Dedifferentiated amniotic fluid mesenchymal stem cell (primary cell): ENCODE measurements around the gene PHLDA3.

ENCODE experiments used
- DNase-seq: peaks from one replicate; pipeline ENCODE4 v3.0.0-alpha.2; 2016; ENCODE audit errors: extremely low spot score

Gene PHLDA3

DNA sequence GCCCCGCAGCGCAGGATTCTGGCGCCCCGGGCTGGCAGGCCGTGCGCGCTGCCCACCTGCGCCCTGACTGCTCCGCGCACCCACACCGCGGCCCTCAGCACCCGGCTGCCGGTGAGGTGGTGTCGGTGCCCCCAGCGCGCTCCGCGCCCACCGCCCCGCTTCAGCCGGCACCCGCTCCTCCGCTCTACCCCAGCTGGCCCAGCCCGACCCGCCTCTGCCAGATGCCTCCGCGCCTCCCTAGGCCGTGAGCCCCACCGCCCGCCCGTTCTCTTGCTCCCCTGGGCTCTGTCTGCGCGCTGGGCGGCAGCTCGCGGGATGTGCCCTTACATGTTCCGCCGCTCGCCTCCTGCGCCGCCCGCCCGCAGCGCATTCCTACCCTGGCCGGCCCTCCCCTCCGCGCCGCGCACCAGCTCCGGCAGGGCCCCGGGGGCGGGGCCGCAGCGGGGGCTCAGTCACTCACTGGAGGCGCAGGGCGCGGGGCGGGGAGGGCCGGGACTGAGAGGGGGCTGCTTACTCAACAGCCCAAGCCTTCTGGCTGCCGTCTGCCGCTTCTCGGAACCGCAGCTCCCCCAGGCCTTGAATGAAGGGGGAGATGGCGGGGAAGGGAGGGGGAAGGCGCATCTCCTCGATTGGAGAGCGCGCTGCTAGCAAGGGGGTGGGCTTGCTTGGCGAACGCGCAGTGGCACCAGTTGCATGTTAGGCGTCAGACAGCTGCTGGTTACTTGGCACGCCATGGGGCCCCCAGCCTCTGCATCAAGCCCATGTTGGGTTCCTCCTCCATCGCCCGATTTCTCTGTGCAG lies at the start of gene PHLDA3:
Gene PHLDA3 (minus strand): TSS at position 345 of the 801 bp plus-strand sequence. CDS start 402 bp downstream, outside the sequence.
- peak; percentile 80 for DNase-seq

DNA sequence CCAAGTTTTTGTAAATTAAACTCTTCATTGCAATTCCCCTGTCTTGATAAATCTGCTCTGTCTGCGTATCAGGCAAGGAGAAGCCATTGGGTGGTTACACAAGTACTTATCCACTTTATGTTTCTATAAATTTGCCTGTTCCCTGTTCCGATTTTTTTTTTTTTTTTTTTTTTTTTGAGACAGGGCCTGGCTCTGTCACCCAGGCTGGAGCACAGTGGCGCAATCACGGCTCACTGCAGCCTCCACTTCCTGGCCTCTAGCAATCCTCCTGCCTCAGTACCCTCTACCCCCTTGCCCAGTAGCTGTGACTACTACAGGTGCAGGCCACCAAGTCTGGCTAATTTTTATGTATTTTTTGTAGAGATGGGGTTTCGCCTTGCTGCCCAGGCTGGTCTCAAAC lies 49.1 kb upstream of the PHLDA3 start:
- no peak for DNase-seq

DNA sequence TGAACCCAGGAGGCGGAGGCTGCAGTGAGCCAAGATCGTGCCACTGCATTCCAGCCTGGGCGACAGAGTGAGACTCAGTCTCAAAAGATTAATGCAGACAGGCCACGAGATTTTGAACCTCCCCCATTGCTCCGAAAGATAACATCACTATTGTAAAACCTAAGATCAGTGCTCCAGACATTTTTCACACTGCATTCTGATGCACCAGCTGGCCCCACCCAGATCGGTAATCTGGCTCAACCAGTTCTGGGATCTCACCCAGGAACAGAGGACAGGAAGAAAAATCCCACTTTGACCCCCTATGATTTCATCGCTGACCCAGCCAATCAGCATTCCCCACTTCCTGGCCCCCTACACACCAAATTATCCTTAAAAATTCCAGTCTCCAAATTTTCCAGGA lies 48.6 kb upstream of the PHLDA3 start:
- no peak for DNase-seq

DNA sequence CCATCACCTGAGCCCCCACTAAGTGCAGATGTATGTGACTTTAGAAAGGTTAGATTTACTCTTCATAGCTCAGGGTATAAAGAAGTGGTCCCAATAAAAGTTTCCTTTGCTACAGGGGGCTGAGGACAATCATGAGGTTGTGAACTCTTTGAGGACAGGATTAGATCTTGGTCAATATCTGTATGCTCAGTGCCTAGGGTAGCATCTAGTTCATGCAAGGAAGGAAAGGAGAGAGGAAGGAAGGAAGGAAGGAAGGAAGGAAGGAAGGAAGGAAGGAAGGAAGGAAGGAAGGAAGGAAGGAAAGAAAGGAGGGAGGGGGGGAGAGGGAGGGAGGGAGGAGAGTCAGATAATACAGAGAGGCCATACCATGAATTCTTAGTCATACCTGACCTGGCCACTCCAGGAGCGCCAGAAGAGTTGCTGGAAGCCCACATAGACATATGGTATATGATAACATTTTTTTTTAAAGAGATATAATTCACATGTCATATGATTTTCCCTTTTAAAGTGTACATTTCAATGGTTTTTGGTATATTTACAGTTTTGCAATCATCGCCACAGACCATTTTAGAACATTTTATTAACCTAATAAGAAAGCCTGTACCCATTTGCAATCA lies 47.6 kb upstream of the PHLDA3 start:
- no peak for DNase-seq

DNA sequence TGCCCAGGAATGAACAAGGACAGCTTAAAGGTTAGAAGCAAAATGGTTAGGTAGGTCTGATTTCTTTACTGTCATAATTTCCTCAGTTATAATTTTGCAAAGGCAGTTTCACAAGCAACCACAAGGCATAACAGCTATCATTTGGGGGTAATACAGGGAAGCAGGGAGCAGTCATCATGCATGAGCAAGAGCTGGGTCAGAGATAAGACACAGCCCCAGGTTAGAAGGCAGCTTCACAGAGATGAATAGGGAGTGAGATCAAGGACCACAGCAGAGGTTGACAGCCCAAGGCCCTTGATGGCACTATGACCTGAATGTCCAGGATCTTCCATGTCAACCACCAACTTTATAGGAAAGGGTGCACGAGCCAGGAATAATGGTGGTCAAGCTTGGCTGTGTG lies 46.9 kb upstream of the PHLDA3 start:
- no peak for DNase-seq

DNA sequence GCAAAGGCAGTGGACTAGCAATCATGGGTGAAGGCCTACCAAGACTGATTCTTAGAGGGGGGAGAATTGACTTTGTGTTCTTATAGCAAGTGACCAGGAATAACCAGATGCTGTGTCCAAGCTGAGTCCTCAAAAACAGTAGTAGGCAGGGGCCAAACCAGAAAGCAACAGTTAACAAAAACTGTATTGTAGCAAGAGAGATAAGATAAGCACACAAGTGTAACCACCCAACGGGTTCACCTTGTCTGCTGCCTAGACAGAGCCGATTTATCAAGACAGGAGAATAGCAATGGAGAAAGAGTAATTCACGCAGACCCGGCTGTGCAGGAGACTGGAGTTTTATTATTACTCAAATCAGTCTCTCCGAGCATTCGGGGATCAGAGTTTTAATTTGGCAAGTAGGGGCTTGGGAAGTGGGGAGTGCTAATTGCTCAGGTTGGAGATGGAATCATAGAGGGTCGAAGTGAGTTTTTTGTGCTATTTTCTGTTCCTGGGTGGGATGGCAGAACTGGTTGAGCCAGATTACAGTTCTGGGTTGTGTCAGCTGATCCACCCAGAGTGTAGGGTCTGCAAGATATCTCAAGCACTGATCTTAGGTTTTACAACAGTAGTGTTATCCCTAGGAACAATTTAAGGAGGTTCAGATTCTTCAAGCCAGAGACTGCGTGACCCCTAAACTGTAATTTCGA lies 46.2 kb upstream of the PHLDA3 start:
- no peak for DNase-seq

DNA sequence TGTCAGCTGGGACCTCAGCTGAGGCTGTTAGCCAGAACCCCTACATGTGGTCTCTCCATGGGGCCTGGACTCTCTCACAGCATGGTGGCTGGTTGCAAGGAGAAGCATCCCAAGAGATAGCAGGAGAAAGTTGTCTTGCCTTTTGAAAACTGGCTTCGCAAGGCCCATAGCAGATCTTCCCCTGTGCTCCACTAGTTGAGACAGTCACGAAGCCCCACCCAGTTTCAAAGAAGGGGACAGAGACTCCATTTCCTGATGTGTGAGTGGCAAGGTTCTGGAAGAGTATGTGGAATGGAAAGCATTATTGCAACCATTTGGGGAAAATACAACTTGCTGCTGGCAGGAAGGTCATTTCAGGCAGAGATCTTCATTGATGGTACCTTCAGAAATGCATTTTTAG lies 45.5 kb upstream of the PHLDA3 start:
- DNase-seq, result no peak

DNA sequence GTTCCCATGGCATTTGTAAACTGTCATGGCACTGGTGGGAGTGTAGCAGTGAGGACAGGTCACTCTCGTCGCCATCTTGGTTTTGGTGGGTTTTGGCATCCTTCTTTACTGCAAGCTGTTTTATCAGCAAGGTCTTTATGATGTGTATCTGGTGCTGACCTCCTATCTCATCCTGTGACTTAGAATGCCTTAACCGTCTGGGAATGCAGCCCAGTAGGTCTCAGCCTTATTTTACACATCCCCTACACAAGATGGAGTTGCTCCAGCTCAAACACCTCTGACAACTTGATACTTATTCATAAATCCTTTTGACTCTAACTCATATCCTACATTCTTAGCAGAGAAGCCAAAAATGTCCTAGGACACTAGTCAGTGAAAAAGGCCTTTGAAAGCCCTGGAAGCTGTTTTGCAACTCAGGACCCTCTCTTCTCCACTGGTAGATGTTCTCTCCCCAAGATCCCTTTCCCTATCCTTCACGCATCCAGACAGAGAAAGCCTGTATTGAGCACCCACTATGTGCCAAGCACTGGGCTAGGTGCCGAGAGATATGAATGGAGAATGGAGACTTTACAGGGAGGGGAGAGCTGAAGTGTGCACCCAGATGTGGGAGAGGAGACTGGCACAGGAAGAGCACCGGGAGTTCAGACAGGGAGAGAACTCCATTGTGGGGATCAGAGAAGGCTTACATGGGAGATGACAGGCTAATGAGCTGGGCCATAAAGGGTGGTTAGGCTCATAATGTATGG lies 44.7 kb upstream of the PHLDA3 start:
- DNase-seq, result no peak

DNA sequence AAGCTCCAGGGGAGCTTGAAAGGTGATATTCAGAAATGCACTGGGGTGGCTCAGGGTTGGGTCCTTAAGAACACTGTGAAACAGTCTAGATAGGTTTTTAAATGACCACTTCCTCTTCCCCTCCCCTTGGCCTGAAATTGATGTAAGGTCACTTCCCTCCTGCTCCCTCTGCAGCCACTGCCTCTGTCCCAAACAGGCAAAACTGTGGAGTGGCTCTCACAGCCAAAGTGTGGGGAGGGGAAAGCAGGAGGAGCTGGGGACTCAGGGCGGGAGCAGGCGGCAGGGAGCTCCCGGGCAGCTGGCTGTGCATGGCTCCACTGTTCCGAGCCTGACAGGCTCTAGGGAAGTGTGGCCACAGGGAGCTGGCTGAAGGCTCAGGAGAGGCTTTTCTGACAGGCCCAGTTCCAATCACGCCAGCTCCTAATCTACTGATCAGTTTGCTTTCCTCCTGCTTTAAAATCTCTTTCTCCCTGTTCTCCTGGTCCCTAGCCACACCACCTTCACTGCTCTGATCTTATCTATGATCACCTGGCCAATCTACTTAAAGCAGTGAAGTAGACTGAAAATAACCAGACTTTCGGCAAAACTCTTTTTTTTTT lies 43.1 kb upstream of the PHLDA3 start:
- no peak for DNase-seq

DNA sequence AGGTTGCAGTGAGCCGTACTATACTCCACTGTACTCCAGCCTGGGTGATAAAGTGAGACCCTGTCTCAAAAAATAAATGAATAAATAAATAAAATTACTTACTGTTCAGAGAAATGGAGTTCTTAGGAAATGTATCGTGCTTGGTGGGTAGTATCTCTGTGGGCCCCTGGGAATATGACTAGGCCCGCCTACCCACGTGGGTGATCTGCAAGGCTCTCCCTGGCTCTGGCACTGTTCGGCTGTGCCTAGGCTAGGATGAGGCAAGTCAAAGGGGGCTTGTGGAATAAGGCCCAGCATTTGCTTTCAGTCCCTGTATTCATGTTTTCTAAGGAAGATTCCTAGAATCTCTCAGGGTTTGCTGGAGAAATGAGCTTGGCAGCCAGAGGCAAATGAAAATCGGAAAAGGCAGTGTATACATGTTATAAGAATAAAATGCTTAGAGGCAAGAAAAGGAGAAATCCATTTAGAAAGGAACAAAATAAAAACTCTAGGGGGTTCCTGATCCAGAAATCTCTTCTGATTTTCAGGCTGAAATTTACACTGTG lies 42.5 kb upstream of the PHLDA3 start:
- no peak for DNase-seq

DNA sequence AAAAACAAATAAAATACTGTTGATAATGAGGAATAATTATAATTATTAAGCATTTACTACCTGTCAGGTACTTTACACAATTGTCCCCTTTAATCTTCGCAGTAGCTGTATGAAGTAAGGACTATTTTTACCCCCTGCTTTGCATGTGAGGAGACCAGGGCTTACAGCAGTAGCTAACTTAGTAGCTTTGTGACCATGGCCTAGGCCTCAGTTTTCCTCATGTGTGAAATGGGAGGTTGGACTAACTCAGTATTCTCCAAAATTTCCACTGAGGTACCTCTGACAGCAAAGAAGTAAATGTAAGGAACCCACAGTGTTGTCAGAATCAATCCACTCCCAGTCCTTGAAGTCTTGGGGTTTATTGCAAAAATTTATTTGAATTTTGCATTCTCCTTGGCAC lies 41.7 kb upstream of the PHLDA3 start:
- no peak for DNase-seq

DNA sequence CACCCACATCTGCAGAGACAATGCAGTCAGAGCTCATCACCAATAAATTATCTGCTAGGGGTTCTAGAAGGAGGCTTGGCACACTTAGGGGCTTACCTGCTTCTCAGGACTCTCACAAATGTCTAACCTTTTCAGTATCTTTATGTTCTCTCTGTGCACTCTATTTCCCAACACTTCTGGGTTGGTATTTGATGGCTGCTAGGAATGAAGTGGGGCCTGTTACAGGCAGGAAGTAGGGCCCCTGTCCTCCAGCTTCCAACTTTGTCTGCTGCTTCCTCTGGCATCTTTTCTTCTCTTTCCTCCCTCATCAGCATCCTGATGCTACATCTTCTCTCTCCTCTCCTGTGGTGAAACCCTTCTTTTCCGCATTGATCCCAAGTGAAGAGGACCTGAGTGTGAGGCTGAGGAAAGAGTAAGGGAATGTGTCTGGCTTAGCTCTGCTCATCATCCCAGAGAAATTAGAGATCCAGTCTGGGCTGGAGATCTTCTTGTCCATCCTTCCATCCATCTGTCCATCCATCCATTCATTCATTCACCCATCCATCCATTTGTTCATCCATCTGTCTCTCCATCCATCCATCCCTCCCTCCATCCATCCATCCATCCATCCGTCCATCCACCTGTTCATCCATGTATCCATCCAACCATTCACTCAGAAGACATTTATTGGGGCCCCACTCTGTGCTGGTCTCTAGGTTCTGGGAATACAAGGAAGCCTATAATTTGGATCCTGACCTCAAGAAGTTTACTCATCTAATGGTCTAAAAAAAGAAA lies 40.8 kb upstream of the PHLDA3 start:
- DNase-seq, result no peak

DNA sequence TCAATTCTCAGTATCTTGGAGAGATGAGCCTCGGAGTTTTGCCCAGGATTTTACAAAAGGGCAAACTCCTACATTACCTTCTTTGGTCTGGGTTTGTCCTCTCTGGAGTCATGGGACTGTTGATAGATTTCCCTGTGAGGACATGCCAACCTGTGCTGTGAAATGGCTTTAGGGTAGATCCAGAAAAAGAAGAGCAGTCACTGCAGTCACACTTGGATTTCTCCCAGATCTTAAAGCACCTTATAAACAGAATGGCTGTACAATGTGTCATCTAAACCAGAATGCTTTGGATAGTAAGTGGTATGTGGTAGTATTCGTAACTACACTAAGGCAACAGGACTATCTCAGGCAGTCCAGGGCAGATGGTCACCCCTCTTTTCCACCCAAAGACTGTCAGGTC lies 39.8 kb upstream of the PHLDA3 start:
- no peak for DNase-seq

DNA sequence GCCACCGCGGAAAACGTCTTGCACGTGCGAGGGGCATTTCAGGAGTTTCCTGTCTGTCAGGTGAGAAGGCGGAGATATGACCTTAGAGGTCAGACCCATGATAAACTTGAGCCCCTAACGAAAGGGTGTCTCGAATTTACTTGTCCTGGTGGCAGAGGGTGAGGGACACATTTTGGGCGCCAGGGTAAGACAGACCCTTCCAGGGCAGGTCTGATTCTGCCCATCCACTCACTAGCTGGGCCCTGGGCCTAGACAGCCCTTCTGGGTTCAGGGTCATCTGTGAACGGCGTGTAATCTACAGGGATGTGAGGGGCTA lies 38.3 kb upstream of the PHLDA3 start:
- no peak for DNase-seq

DNA sequence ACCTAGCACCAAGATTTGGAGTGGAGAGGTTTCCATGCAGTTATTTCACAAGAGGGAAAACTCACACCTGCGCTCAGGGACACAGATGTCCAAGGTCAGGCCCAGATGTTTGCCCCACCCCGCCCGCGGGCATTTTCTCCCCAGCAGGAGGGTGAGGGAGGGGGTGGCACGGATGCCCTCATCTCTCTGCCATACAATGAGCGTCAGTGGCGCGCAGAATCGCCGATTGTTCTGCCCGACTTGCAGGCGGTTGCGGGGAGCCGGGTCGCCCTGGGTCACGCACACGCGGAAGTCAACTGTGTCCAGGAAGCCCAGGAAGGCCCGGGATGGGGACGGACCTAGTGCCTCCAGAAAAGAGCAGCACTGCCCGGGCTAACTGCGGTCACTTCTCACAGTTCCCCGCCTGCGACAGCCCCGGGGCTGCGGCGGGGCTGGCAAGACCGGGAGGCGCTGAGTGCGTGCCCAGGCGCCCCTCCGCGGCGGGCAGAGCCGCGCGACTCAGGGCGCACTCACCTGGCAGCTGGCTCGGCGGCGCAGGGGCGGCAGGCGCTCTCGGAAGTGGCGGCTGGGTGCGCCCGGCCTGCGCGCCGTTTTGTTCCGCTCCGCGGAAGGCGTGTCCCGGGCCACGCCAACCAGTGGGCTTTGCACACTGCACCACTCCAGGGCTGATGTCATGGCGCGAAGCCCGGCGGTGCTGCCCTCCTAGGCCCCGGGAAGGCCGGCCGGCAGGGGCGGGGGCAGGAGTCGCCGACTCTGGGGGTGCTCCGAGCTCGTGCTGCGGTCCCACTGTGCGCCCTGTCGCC lies 37.8 kb upstream of the PHLDA3 start, which contains the start of gene CSRP1:
Gene CSRP1 (minus strand): TSS at position 567 of the 803 bp plus-strand sequence. CDS start 10,820 bp downstream, outside the sequence.
- DNase-seq, result peak; percentile 67

DNA sequence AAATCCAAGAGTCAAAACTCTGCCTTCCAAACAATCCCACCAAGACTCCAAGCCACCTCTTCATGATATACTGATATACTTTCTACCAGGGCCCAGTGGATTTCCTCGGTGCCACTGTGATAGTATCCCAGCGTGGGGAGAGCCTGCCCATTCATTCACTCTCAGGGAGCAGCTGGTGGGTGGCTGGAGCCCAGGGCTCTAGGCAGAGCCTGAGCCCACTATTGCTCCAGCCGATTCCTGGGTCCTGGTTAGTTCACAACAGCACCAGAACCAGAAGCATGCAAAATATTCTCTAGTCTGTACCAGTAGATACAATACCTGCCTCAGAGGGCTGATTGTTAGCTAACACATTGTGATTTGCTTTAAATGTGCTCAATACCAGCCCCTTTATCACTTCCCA lies 37.1 kb upstream of the PHLDA3 start:
- DNase-seq, result no peak

DNA sequence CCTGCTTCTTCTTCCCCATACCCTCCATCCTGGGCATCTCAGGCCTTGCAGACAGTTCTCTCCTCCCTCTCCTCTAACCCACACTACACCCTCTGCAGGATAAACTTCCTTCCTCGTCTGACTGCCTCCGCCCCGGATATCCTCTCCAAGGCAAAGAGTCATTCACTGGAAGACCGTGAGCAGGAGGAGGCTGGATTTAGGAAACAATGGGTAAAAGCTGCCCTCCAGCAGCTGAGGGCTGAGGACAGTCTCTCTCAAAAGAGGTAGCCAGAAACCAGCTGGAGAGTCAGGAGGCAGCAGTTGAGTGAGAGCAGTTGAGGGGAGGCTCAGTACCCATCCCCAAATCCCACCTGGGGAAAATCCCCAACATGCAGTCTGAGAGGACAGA lies 36.5 kb upstream of the PHLDA3 start:
- DNase-seq, result no peak

DNA sequence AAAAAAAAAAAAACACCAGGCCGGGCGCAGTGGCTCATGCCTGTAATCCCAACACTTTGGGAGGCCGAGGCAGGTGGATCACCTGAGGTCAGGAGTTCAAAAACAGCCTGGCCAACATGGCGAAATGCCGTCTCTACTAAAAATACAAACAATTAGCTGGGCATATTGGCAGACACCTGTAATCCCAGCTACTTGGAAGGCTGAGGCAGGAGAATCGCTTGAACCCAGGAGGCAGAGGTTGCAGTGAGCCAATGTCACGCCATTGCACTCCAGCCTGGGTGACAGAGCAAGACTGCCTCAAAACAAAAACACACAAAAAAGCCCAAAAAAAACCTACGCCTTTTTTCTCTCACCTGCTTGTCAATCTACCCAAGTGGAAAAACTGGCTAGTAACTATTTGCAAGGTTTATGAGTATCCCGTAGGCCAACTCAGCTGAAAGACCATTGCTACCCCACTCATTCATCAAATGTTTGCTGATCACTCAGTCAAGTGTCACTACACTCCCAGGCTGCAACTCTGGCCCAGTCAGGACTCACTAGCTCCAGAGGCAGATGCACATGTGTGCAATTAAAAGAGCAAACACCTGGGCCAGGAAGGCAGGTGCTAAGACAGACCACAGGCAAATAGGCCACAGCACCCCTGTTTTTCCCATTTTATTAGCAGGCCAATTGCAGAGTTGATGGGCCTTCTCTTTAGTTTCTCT lies 36.0 kb upstream of the PHLDA3 start:
- no peak for DNase-seq

DNA sequence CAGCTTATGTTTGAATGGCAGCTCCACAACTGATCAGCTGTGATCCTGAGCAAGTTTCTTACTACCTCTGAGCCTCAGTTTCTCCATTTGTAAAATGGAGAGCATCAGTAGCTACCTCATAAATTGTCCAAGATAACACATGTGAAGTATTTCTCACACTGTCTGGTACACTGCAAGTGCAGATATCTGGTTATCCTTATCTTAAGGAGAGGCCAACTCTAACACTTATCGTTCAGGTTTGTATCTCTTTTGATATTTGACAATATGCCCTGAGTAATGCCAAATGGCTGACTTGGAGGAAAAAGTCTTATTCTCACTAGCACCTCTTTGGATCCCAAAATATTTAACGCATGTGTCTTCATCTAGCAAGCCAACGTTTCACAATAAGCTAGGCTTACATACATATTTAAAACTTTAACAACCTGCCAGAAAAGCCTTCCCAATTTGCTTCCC lies 35.2 kb upstream of the PHLDA3 start:
- DNase-seq, result no peak
